ENCODE results near the gene TMIE.

- TF ChIP-seq CTCF (IDR thresholded peaks at IDR 0.05) (no peak), POLR2A (IDR thresholded peaks at IDR 0.05) (no peak)
Observed at GRCh38 chr3:46715507-46716175, 14.4 kb downstream of the TMIE start.

All from tibial nerve (tissue), 3 donors.